Hepatocyte (in vitro differentiated cells): Measurements from ENCODE around the gene TPPP3.

Experiments
- EZH2 ChIP-seq: fragments of 200-600 bp; sonication (generic); IDR thresholded peaks from 2 replicates; pipeline ENCODE4 v1.6.1; 2016; ENCODE audit warnings: antibody characterized with exemption, mild to moderate bottlenecking, borderline replicate concordance
- EZH2phosphoT487 ChIP-seq: fragments of 200-600 bp; sonication (generic); IDR thresholded peaks from one replicate; pipeline ENCODE4 v1.6.1; 2018; ENCODE audit warnings: antibody characterized with exemption, mild to moderate bottlenecking, low read depth, moderate library complexity; ENCODE audit not compliant: unreplicated experiment, severe bottlenecking
- TF ChIP-seq, protein P1 (sequence below): fragments of 200-600 bp; sonication (generic); IDR thresholded peaks from 2 replicates; pipeline ENCODE4 v1.5.1; 2016; ENCODE audit warnings: antibody characterized with exemption, mild to moderate bottlenecking; ENCODE audit not compliant: poor library complexity

DNA sequence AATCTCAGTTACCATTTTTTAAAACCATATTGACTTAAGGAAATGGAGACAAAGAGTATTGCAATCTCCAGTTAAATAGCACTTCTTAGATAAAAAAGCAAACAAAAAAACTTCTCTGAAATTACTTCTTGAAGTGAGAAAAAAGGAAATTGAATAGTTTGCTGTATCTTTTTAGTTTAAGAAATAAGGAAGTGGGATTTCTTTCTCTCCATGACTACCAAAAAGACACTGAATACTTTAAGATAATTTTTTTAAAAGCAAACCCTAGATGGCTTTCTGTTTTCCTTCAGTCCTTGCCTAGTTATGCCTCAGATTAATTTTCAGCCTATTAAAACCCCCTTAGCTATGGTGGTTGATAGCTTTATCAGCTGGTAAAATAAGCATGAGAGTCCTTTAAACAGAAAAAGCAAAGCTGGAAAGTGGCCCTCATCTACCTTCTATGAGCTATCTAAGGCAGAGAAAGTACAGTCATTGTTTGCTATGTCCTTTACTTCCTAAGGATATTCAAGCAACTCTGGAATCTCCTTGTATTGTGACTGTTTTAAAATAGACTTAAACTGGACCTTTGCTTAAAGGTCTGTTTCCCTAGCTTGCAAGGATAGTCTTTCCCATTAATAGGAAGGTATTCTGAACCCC lies 28.6 kb downstream of the TPPP3 start:
- TF ChIP-seq, protein P1, sequence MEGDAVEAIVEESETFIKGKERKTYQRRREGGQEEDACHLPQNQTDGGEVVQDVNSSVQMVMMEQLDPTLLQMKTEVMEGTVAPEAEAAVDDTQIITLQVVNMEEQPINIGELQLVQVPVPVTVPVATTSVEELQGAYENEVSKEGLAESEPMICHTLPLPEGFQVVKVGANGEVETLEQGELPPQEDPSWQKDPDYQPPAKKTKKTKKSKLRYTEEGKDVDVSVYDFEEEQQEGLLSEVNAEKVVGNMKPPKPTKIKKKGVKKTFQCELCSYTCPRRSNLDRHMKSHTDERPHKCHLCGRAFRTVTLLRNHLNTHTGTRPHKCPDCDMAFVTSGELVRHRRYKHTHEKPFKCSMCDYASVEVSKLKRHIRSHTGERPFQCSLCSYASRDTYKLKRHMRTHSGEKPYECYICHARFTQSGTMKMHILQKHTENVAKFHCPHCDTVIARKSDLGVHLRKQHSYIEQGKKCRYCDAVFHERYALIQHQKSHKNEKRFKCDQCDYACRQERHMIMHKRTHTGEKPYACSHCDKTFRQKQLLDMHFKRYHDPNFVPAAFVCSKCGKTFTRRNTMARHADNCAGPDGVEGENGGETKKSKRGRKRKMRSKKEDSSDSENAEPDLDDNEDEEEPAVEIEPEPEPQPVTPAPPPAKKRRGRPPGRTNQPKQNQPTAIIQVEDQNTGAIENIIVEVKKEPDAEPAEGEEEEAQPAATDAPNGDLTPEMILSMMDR = no peak
- TF ChIP-seq EZH2 (no peak), EZH2phosphoT487 (no peak)
